Bronchial epithelial cell (primary cell): ENCODE measurements around the gene SCO1. TPM values are rescaled to one million over a fixed set of nuclear protein-coding genes. Genes with fewer than 3 reads are reported as not detected.

Experiments
- DNase-seq: peaks from one replicate; pipeline ENCODE4 v3.0.0-alpha.2; 2010; ENCODE audit warnings: low read depth
- FAIRE-seq: peaks from 2 replicates; lab custom pipeline; 2011; peaks lifted over from hg19 to GRCh38; lab: Jason Lieb, UNC
- H3K27me3 ChIP-seq: 2 replicates; pipeline ENCODE4 v1.5.1; 2011; ENCODE audit warnings: low read length; ENCODE audit not compliant: control insufficient read depth, insufficient read depth
- H3K36me3 ChIP-seq: 2 replicates; pipeline ENCODE4 v1.5.1; 2011; ENCODE audit warnings: low read length; ENCODE audit not compliant: control insufficient read depth, insufficient read depth
- H3K4me3 ChIP-seq: 2 replicates; pipeline ENCODE4 v1.5.1; 2011; ENCODE audit warnings: mild to moderate bottlenecking, low read depth, low read length, control low read depth
- total RNA-seq: library from RNA; depleted of rRNA; stranded (reverse); fragments of >200 nt; gene quantifications from 2 replicates; pipeline ENCODE4 v1.2.1, GENCODE V29; 2014
- TF ChIP-seq, protein P1 (sequence below): IDR thresholded peaks from 2 replicates; pipeline ENCODE4 v1.5.1; 2011; ENCODE audit warnings: mild to moderate bottlenecking, moderate library complexity, low read length, control low read depth, inconsistent platforms; ENCODE audit not compliant: insufficient read depth, severe bottlenecking

The SCO1 gene
- total RNA-seq, 1 donor from 2014 or later = 24.2 TPM

DNA sequence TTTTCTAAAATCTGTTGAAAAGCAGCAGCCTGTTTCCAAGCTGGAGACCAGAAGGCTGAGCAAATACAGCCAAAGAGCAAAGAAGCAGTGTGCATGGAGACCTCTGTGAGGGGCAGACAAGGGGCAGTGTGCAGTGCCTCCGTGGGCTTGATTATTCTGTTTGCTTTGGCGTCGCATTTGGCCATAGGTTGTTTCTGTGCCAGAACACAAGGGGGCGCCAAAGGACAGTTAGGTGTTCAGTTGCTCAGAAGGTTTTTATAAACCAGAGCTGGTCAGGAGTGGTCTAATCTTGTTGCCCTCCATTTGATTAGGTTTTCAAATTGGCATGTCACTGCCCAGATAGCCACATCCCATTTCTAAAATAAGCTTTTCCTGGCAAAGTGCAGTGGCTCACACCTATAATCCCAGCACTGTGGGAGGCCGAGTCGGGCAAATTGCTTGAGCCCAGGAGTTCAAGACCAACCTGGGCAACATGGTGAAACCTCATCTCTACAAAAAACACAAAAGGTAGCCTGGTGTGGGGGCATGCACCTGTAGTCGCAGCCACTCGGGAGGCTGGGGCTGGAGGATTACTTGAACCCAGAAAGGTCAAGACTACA lies 50.8 kb downstream of the SCO1 start:
- Histone ChIP-seq H3K27me3 (no peaks in the 10 kb centered on the region), H3K36me3 (no peaks in the 10 kb centered on the region), H3K4me3 (no peak overlapping the region)
- FAIRE-seq (no peak), DNase-seq (peak; percentile 45)
- TF ChIP-seq, protein P1, sequence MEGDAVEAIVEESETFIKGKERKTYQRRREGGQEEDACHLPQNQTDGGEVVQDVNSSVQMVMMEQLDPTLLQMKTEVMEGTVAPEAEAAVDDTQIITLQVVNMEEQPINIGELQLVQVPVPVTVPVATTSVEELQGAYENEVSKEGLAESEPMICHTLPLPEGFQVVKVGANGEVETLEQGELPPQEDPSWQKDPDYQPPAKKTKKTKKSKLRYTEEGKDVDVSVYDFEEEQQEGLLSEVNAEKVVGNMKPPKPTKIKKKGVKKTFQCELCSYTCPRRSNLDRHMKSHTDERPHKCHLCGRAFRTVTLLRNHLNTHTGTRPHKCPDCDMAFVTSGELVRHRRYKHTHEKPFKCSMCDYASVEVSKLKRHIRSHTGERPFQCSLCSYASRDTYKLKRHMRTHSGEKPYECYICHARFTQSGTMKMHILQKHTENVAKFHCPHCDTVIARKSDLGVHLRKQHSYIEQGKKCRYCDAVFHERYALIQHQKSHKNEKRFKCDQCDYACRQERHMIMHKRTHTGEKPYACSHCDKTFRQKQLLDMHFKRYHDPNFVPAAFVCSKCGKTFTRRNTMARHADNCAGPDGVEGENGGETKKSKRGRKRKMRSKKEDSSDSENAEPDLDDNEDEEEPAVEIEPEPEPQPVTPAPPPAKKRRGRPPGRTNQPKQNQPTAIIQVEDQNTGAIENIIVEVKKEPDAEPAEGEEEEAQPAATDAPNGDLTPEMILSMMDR = peak; percentile 89

DNA sequence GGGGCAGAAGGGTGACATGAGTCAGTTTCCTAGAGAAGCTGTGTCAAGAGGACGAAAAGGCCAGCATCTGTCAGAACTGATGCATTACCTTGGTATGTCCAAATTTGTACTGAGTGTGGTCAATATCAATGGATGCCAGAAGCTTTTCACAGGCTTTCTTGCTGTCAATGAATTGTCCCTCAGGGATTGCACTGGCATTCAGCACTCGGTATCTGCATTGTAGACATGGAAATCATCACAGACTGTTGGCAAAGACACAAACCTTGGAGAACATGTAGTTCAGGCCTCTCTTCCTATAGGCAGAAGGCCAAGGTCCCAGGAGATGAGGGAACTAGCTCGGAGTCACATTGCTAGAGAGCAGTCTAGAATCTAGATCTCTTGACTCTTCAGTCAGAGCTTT lies 56.9 kb downstream of the SCO1 start:
- Histone ChIP-seq H3K27me3 (no peaks in the 10 kb centered on the region), H3K36me3 (no peaks in the 10 kb centered on the region), H3K4me3 (no peak overlapping the region)
- FAIRE-seq = no peak
- no peak for DNase-seq
- TF ChIP-seq, protein P1 = no peak

DNA sequence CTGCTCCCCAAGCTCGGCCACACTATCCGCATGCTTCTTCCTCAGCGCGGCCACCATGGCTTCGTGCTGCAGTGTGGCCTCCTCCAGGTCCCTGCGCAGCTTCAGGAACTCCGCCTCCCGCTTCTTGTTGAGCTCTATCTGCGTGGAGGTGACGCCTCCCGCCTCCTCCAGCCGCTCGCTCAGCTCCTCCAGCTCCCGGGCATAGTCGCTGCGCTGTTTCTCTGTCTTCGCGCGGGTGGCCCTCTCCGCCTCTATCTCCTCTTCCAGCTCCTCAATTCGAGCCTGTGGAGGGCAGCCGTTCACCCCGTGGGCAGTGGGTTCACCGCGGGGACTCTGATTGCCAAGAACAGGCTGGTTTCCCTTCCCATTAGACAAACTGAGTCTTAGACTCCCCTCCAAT lies 59.2 kb downstream of the SCO1 start:
- TF ChIP-seq, protein P1 = no peak
- FAIRE-seq = no peak
- Histone ChIP-seq H3K27me3 (no peaks in the 10 kb centered on the region), H3K36me3 (no peaks in the 10 kb centered on the region), H3K4me3 (no peak overlapping the region)
- no peak for DNase-seq

DNA sequence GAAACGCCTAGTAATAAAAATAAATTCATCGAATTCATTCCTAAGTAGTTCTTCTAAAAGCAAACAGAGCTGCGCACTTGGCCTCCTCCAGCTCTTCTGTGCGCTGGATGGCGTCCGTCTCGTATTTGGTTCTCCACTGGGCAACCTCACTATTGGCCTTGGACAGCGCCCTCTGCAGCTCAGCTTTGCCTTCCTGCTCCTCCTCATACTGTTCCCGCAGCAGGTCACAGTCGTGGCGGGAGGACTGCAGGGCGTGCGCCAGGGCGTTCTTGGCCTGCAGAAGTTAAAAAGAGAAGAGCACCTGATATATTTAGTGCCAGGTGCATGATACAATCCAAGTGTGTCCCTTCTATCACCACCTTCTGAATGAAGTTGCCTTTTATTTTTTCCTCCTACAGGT lies 62.0 kb downstream of the SCO1 start:
- H3K27me3 ChIP-seq = no peaks in the 10 kb centered on the region
- TF ChIP-seq, protein P1 = no peak
- no peaks in the 10 kb centered on the region for H3K36me3 ChIP-seq
- no peak overlapping the region for H3K4me3 ChIP-seq
- FAIRE-seq (no peak), DNase-seq (no peak)

DNA sequence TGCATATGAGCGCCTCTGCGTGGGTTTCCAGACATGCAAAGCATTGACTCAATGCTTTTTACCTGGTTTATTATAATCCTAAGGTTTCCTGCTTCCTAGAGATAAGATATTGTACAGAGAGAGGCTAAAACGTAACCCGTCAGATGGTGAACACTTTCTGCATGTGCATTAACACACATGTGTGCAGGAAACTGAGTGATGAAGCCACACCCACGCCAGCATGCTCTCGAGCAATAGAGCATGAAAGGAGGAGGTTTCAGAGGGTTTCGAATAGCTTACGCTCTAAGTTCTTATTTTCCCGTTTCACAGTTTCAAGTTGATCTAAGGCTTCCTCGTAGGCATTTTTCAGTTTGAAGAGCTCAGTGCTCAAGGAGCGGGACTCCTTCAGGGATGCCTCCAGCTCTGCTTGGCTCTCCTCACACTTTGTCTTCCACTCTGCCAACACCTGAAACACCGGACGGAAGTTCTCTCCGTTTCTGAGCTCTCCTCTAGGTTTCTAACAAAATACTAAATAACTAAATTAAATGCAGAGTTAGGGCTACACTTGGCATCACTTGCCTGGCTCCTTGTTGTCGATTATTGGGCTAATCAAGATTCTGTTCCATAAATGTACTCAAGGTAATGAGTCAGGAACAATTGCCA lies 63.5 kb downstream of the SCO1 start:
- DNase-seq = no peak
- TF ChIP-seq, protein P1 = no peak
- FAIRE-seq = no peak
- Histone ChIP-seq H3K4me3 (no peak overlapping the region), H3K27me3 (no peaks in the 10 kb centered on the region), H3K36me3 (peaks cover 2% of the 10 kb centered on the region)

DNA sequence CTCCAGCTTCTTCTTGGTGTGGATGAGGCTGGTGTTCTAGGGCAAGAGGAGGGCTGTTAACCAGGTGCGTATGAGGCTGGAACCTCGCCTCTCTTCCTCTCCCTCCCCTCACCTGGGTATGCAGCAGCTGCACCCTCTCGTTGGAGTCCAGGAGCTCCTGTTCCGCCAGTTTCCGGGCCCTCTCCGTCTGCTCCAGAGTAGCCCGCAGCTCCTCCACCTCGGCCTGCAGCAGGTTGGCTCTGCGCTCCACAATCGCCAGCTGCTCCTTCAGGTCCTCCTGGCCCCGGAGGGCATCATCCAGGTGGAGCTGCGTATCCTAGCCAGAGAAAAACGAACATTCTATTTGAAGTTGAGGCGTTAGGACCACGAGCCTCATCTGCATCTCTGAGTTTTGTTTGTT lies 65.6 kb downstream of the SCO1 start:
- no peak overlapping the region for H3K4me3 ChIP-seq
- peaks cover 2% of the 10 kb centered on the region for H3K36me3 ChIP-seq
- TF ChIP-seq, protein P1 = no peak
- DNase-seq = no peak
- FAIRE-seq = no peak
- H3K27me3 ChIP-seq = no peaks in the 10 kb centered on the region
